ENCODE measurements around the gene RABGGTA. TPM values are rescaled to one million over a fixed set of nuclear protein-coding genes. Genes with fewer than 3 reads are reported as not detected.
A peak's percentile ranks its signal among the peaks of the same experiment; 100 is the strongest.

RABGGTA gene, protein sequence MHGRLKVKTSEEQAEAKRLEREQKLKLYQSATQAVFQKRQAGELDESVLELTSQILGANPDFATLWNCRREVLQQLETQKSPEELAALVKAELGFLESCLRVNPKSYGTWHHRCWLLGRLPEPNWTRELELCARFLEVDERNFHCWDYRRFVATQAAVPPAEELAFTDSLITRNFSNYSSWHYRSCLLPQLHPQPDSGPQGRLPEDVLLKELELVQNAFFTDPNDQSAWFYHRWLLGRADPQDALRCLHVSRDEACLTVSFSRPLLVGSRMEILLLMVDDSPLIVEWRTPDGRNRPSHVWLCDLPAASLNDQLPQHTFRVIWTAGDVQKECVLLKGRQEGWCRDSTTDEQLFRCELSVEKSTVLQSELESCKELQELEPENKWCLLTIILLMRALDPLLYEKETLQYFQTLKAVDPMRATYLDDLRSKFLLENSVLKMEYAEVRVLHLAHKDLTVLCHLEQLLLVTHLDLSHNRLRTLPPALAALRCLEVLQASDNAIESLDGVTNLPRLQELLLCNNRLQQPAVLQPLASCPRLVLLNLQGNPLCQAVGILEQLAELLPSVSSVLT
- 10 to 100 TPM; 28.2 to 44.7 TPM for total RNA-seq

DNA sequence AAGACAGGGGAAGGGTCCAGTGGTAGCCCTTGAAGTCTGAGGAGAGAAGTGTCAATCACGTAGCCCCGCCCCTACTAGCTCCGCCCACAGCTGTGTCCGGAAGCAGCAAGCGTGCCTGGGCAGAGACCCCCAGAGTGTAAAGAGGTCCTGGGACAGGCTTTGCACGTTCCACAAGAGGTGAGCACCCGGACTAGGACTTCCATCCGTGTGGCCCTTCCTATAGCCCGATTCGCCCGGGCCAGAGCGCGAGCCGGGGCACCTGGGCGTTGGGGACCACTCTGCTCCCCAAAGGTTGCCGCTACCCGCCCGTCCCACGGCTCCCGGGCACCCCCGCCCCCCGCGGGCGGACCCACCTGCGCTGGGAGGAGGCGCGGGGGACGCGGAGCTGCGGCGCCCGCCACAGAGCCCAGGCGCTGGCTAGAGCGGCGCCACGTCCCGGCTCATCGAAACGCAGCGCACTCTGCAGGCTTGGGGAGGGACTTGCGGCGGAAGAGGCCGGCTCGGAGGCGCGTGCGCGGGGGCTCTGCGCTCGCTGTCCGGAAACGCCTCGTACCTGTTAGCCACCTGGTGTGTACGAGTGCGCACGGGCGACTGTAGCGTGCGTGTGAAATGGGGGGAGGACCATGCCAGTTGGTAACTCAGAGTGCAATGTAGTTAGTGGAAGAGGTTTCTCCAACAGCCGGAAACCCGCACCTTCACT, at the start of gene RABGGTA:
TSS of gene RABGGTA (minus strand) at position 464 of the 700 bp plus-strand sequence. CDS start 482 bp downstream, outside the sequence.
- TF ChIP-seq, protein P1, sequence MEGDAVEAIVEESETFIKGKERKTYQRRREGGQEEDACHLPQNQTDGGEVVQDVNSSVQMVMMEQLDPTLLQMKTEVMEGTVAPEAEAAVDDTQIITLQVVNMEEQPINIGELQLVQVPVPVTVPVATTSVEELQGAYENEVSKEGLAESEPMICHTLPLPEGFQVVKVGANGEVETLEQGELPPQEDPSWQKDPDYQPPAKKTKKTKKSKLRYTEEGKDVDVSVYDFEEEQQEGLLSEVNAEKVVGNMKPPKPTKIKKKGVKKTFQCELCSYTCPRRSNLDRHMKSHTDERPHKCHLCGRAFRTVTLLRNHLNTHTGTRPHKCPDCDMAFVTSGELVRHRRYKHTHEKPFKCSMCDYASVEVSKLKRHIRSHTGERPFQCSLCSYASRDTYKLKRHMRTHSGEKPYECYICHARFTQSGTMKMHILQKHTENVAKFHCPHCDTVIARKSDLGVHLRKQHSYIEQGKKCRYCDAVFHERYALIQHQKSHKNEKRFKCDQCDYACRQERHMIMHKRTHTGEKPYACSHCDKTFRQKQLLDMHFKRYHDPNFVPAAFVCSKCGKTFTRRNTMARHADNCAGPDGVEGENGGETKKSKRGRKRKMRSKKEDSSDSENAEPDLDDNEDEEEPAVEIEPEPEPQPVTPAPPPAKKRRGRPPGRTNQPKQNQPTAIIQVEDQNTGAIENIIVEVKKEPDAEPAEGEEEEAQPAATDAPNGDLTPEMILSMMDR (IDR thresholded peaks at IDR 0.05), result peak; percentile 61
- Histone ChIP-seq H3K4me1 (ENCODE audit: control insufficient read depth in 1 of 2, low read depth in 2 of 2) (peaks cover 3 to 9% of the 10 kb centered on the region in 2 donors), H3K9me3 (no peaks in the 10 kb centered on the region), H3K4me3 (peak within 1 kb of the TSS; percentile 79), H3K27ac (peak within 1 kb of the TSS; percentile 94 to 95), H3K27me3 (replicated peaks; ENCODE audit: insufficient read depth) (no peaks in the 10 kb centered on the region), H3K36me3 (peaks cover 7% of the 10 kb centered on the region)
- DNase-seq (ENCODE audit: low spot score) (peak; percentile 21), ATAC-seq (ENCODE audit: insufficient number of reproducible peaks, low FRiP score, low read depth) (peak; percentile 67)

DNA sequence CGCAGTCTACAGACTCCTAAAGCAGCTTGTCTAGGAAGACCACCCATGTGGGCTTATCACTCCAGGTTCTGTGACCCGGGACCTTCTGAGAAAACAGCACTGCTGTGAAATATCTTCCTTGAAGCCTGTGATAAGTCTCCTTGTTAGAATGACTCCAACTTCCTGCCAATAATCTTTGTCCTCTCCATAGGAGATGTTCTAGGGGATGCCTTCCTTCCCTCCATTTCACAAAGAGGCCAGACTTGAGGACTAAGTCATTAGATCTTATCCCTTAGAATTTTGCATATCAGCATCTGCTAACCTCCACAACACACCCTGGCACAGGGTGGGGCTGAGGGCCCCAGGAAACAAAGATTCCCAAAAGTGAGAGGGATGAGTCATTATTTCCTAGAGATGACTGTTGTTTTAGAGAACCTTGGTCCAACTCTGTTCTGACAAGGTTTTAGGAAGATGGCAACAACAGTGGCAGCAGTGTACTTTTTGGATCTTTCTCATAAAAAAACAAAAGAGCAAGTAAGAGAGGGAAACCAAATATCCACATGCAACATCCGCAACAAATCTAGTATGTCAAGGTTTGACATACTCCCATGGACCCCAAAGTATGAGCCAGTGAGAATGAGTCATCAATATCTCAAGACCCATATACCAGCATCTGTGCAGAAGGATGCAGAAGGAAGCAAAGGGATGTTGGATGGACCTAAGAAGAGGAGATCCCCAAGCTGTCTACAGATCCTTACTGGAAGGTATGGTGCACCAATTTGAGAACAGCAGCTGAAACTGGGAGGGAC, 45.9 kb upstream of the RABGGTA start:
- Histone ChIP-seq H3K27ac (no peak overlapping the region), H3K4me1 (ENCODE audit: control insufficient read depth in 1 of 2, low read depth in 2 of 2) (peaks cover 4 to 13% of the 10 kb centered on the region in 2 donors), H3K27me3 (replicated peaks; ENCODE audit: insufficient read depth) (no peaks in the 10 kb centered on the region), H3K36me3 (no peaks in the 10 kb centered on the region), H3K9me3 (no peaks in the 10 kb centered on the region), H3K4me3 (no peak overlapping the region)
- ATAC-seq (ENCODE audit: insufficient number of reproducible peaks, low FRiP score, low read depth) (no peak), DNase-seq (ENCODE audit: low spot score) (no peak)
- TF ChIP-seq, protein P1 (IDR thresholded peaks at IDR 0.05), result no peak

DNA sequence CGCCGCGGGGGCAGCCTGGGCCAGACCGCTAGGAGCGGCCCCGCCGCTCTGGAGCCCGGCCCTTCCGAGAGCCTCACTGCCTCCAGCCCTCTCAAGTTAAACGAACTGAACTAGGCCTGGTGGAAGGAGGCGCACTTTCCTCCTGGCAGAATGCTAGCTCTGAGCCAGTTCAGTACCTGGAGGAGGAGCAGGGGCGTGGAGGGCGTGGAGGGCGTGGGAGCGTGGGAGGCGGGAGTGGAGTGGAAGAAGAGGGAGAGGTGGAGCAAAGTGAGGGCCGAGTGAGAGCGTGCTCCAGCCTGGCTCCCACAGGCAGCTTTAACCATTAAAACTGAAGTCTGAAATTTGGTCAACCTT, 45.2 kb upstream of the RABGGTA start:
- ATAC-seq (ENCODE audit: insufficient number of reproducible peaks, low FRiP score, low read depth) (no peak), DNase-seq (ENCODE audit: low spot score) (no peak)
- H3K4me1 ChIP-seq (ENCODE audit: control insufficient read depth in 1 of 2, low read depth in 2 of 2), result peaks cover 4 to 13% of the 10 kb centered on the region in 2 donors
- no peaks in the 10 kb centered on the region for H3K36me3 ChIP-seq
- H3K27ac ChIP-seq, result no peak overlapping the region
- H3K4me3 ChIP-seq, result no peak overlapping the region
- no peaks in the 10 kb centered on the region for H3K27me3 ChIP-seq (replicated peaks; ENCODE audit: insufficient read depth)
- H3K9me3 ChIP-seq, result no peaks in the 10 kb centered on the region
- TF ChIP-seq, protein P1 (IDR thresholded peaks at IDR 0.05), result no peak

DNA sequence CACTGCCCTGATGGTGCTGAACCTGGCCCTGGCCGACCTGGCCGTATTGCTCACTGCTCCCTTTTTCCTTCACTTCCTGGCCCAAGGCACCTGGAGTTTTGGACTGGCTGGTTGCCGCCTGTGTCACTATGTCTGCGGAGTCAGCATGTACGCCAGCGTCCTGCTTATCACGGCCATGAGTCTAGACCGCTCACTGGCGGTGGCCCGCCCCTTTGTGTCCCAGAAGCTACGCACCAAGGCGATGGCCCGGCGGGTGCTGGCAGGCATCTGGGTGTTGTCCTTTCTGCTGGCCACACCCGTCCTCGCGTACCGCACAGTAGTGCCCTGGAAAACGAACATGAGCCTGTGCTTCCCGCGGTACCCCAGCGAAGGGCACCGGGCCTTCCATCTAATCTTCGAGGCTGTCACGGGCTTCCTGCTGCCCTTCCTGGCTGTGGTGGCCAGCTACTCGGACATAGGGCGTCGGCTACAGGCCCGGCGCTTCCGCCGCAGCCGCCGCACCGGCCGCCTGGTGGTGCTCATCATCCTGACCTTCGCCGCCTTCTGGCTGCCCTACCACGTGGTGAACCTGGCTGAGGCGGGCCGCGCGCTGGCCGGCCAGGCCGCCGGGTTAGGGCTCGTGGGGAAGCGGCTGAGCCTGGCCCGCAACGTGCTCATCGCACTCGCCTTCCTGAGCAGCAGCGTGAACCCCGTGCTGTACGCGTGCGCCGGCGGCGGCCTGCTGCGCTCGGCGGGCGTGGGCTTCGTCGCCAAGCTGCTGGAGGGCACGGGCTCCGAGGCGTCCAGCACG, 44.6 kb upstream of the RABGGTA start:
- Histone ChIP-seq H3K27ac (no peak overlapping the region), H3K36me3 (no peaks in the 10 kb centered on the region), H3K9me3 (no peaks in the 10 kb centered on the region), H3K27me3 (replicated peaks; ENCODE audit: insufficient read depth) (no peaks in the 10 kb centered on the region), H3K4me3 (no peak overlapping the region), H3K4me1 (ENCODE audit: control insufficient read depth in 1 of 2, low read depth in 2 of 2) (peaks cover 4 to 18% of the 10 kb centered on the region in 2 donors)
- no peak for ATAC-seq (ENCODE audit: insufficient number of reproducible peaks, low FRiP score, low read depth)
- DNase-seq (ENCODE audit: low spot score), result no peak
- TF ChIP-seq, protein P1 (IDR thresholded peaks at IDR 0.05), result peak; percentile 10

Data from thoracic aorta (tissue), 2 donors.